ENCODE measurements around the gene VSTM5. TPM values are rescaled to one million over a fixed set of nuclear protein-coding genes. Genes with fewer than 3 reads are reported as not detected.
"Not testable (repeated sequence)": the region's sequence is repeated elsewhere in the genome, so short reads cannot be mapped to it uniquely, and the experiment has no call there.

Gene VSTM5
- total RNA-seq (2022) (0.71 and 0.76 TPM in 2 replicates), Bru-seq, nascent RNA (percentile 34 among the genes with signal in this experiment), BruChase-seq, experiment 1, labeled RNA remaining after a 6-hour chase (percentile 18 among the genes with signal in this experiment), BruChase-seq, experiment 2, labeled RNA remaining after a 2-hour chase (percentile 27 among the genes with signal in this experiment)
- long read RNA-seq, result 0 reads

GRCh38 chr11:93850594-93851018 lies at the start of gene VSTM5:
VSTM5 (minus strand) TSS chr11:93850618; CDS start chr11:93850502, 116 bp downstream.
- intact Hi-C loops (cut with micrococcal nuclease; ENCODE audit: unreplicated experiment), result no loop called here
- H3K27ac Mint-ChIP-seq (ENCODE audit: unreplicated experiment), result no peak within 1 kb of the TSS
- H3K9me3 Mint-ChIP-seq (ENCODE audit: low read depth, unreplicated experiment), result no peaks in the 10 kb centered on the region
- H3K27me3 Mint-ChIP-seq (ENCODE audit: unreplicated experiment), result no peaks in the 10 kb centered on the region
- no peak for DNase-seq
- H3K4me1 Mint-ChIP-seq (ENCODE audit: low read depth, unreplicated experiment), result no peaks in the 10 kb centered on the region
- TF ChIP-seq CTCF (IDR thresholded peaks at IDR 0.05; ENCODE audit: unreplicated experiment), result no peak
- BruUV-seq (replicated peaks), result no TSS peak
- CTCF ChIA-PET, result no interaction called here
- H3K4me3 Mint-ChIP-seq (ENCODE audit: low read depth, unreplicated experiment), result peak within 1 kb of the TSS; percentile 64
- H3K36me3 Mint-ChIP-seq (ENCODE audit: insufficient read depth, unreplicated experiment), result peaks cover 4% of the 10 kb centered on the region

- TF ChIP-seq CTCF (IDR thresholded peaks at IDR 0.05; ENCODE audit: unreplicated experiment), result no peak
- Mint-ChIP-seq H3K27ac (ENCODE audit: unreplicated experiment) (no peak overlapping the region), H3K27me3 (ENCODE audit: unreplicated experiment) (peaks cover 37% of the 10 kb centered on the region), H3K9me3 (ENCODE audit: low read depth, unreplicated experiment) (no peaks in the 10 kb centered on the region), H3K4me1 (ENCODE audit: low read depth, unreplicated experiment) (no peaks in the 10 kb centered on the region), H3K36me3 (ENCODE audit: insufficient read depth, unreplicated experiment) (no peaks in the 10 kb centered on the region), H3K4me3 (ENCODE audit: low read depth, unreplicated experiment) (no peak overlapping the region)
- CTCF ChIA-PET, result interaction anchor here (0.6 to 1.7 kb wide), 14 partner anchors 9 to 621 kb away, joined by 3 to 16 read pairs (median 4); partner anchors contain the start of genes ANKRD49, MRE11 and PANX1
- intact Hi-C loops (cut with micrococcal nuclease; ENCODE audit: unreplicated experiment), result loop anchor here (1.0 to 2.0 kb wide), 2 partner anchors 522 to 609 kb away; no protein-coding TSS in a partner anchor
- no TSS peak for BruUV-seq (replicated peaks)
- peak; percentile 32 for DNase-seq
Measured at GRCh38 chr11:93895106-93895862, 44.9 kb upstream of the VSTM5 start.

- Mint-ChIP-seq H3K4me3 (ENCODE audit: low read depth, unreplicated experiment) (no peak overlapping the region), H3K9me3 (ENCODE audit: low read depth, unreplicated experiment) (no peaks in the 10 kb centered on the region), H3K27me3 (ENCODE audit: unreplicated experiment) (peaks cover 2% of the 10 kb centered on the region), H3K4me1 (ENCODE audit: low read depth, unreplicated experiment) (no peaks in the 10 kb centered on the region), H3K27ac (ENCODE audit: unreplicated experiment) (no peak overlapping the region), H3K36me3 (ENCODE audit: insufficient read depth, unreplicated experiment) (no peaks in the 10 kb centered on the region)
- BruUV-seq (replicated peaks), result no TSS peak
- intact Hi-C loops (cut with micrococcal nuclease; ENCODE audit: unreplicated experiment), result no loop called here
- CTCF ChIA-PET, result no interaction called here
- TF ChIP-seq CTCF (IDR thresholded peaks at IDR 0.05; ENCODE audit: unreplicated experiment), result no peak
- no peak for DNase-seq
Measured at GRCh38 chr11:93890391-93891051, 40.1 kb upstream of the VSTM5 start.

- intact Hi-C loops (cut with micrococcal nuclease; ENCODE audit: unreplicated experiment), result no loop called here
- Mint-ChIP-seq H3K36me3 (ENCODE audit: insufficient read depth, unreplicated experiment) (no peaks in the 10 kb centered on the region), H3K9me3 (ENCODE audit: low read depth, unreplicated experiment) (peaks cover 2% of the 10 kb centered on the region), H3K27ac (ENCODE audit: unreplicated experiment) (no peak overlapping the region), H3K27me3 (ENCODE audit: unreplicated experiment) (no peaks in the 10 kb centered on the region), H3K4me1 (ENCODE audit: low read depth, unreplicated experiment) (no peaks in the 10 kb centered on the region), H3K4me3 (ENCODE audit: low read depth, unreplicated experiment) (no peak overlapping the region)
- TF ChIP-seq CTCF (IDR thresholded peaks at IDR 0.05; ENCODE audit: unreplicated experiment), result no peak
- BruUV-seq (replicated peaks), result no TSS peak
- CTCF ChIA-PET, result interaction anchor here (1.1 kb wide), 1 partner anchor 8 kb away, joined by 3 read pairs; no protein-coding TSS in a partner anchor
- DNase-seq, result no peak
Measured at GRCh38 chr11:93887111-93887510, 36.7 kb upstream of the VSTM5 start.

- H3K27ac Mint-ChIP-seq (ENCODE audit: unreplicated experiment); H3K4me1 Mint-ChIP-seq (ENCODE audit: low read depth, unreplicated experiment); H3K36me3 Mint-ChIP-seq (ENCODE audit: insufficient read depth, unreplicated experiment); intact Hi-C loops (cut with micrococcal nuclease; ENCODE audit: unreplicated experiment); DNase-seq; CTCF ChIA-PET; H3K9me3 Mint-ChIP-seq (ENCODE audit: low read depth, unreplicated experiment); BruUV-seq (replicated peaks); H3K4me3 Mint-ChIP-seq (ENCODE audit: low read depth, unreplicated experiment); H3K27me3 Mint-ChIP-seq (ENCODE audit: unreplicated experiment): not testable (repeated sequence)
Measured at GRCh38 chr11:93879114-93879513, 28.7 kb upstream of the VSTM5 start.

Data from Calu3 (cell line).